Measurements from ENCODE around the gene UGT1A1.

UGT1A1 gene

GRCh38 chr2:233816771-233817170 lies 56.7 kb downstream of the UGT1A1 start:
- H3K9me3 Mint-ChIP-seq = no peaks in the 10 kb centered on the region
- H3K4me1 Mint-ChIP-seq = no peaks in the 10 kb centered on the region
- no peak overlapping the region for H3K27ac Mint-ChIP-seq (ENCODE audit: low read depth)
- DNase-seq (ENCODE audit: low spot score in 2 of 2) = no peak
- H3K4me3 Mint-ChIP-seq = no peak overlapping the region
- no peak for ATAC-seq (replicated peaks; ENCODE audit: extremely low read depth, poor library complexity, severe bottlenecking)
- peaks cover 93% of the 10 kb centered on the region for H3K27me3 Mint-ChIP-seq
- no peaks in the 10 kb centered on the region for H3K36me3 Mint-ChIP-seq (ENCODE audit: insufficient read depth)

- H3K36me3 Mint-ChIP-seq (ENCODE audit: insufficient read depth) = no peaks in the 10 kb centered on the region
- no peak overlapping the region for H3K27ac Mint-ChIP-seq (ENCODE audit: low read depth)
- no peaks in the 10 kb centered on the region for H3K4me1 Mint-ChIP-seq
- ATAC-seq (replicated peaks; ENCODE audit: extremely low read depth, poor library complexity, severe bottlenecking) = no peak
- no peaks in the 10 kb centered on the region for H3K9me3 Mint-ChIP-seq
- H3K4me3 Mint-ChIP-seq = no peak overlapping the region
- peaks cover 87% of the 10 kb centered on the region for H3K27me3 Mint-ChIP-seq
- no peak for DNase-seq (ENCODE audit: low spot score in 2 of 2)
These were observed 57.4 kb downstream of the UGT1A1 start for GRCh38 chr2:233817361-233817911.

GRCh38 chr2:233817995-233818638 lies 58.0 kb downstream of the UGT1A1 start:
- H3K27ac Mint-ChIP-seq (ENCODE audit: low read depth) = no peak overlapping the region
- H3K36me3 Mint-ChIP-seq (ENCODE audit: insufficient read depth) = no peaks in the 10 kb centered on the region
- DNase-seq (ENCODE audit: low spot score in 2 of 2) = no peak
- no peaks in the 10 kb centered on the region for H3K4me1 Mint-ChIP-seq
- H3K9me3 Mint-ChIP-seq = no peaks in the 10 kb centered on the region
- ATAC-seq (replicated peaks; ENCODE audit: extremely low read depth, poor library complexity, severe bottlenecking) = no peak
- H3K27me3 Mint-ChIP-seq = peaks cover 80% of the 10 kb centered on the region
- no peak overlapping the region for H3K4me3 Mint-ChIP-seq

GRCh38 chr2:233818639-233819621 lies 58.9 kb downstream of the UGT1A1 start:
- Mint-ChIP-seq H3K27me3 (peaks cover 78% of the 10 kb centered on the region), H3K4me1 (no peaks in the 10 kb centered on the region), H3K36me3 (ENCODE audit: insufficient read depth) (no peaks in the 10 kb centered on the region), H3K9me3 (no peaks in the 10 kb centered on the region), H3K27ac (ENCODE audit: low read depth) (no peak overlapping the region), H3K4me3 (no peak overlapping the region)
- ATAC-seq (replicated peaks; ENCODE audit: extremely low read depth, poor library complexity, severe bottlenecking) (no peak), DNase-seq (ENCODE audit: low spot score in 2 of 2) (no peak)

GRCh38 chr2:233819884-233820773 lies 60.1 kb downstream of the UGT1A1 start:
- Mint-ChIP-seq H3K9me3 (no peaks in the 10 kb centered on the region), H3K36me3 (ENCODE audit: insufficient read depth) (no peaks in the 10 kb centered on the region), H3K4me3 (no peak overlapping the region), H3K4me1 (no peaks in the 10 kb centered on the region), H3K27ac (ENCODE audit: low read depth) (no peak overlapping the region), H3K27me3 (peaks cover 66% of the 10 kb centered on the region)
- ATAC-seq (replicated peaks; ENCODE audit: extremely low read depth, poor library complexity, severe bottlenecking) (no peak), DNase-seq (ENCODE audit: low spot score in 2 of 2) (no peak)

GRCh38 chr2:233820774-233821105 lies 60.7 kb downstream of the UGT1A1 start:
- no peak overlapping the region for H3K4me3 Mint-ChIP-seq
- no peaks in the 10 kb centered on the region for H3K4me1 Mint-ChIP-seq
- H3K9me3 Mint-ChIP-seq = no peaks in the 10 kb centered on the region
- ATAC-seq (replicated peaks; ENCODE audit: extremely low read depth, poor library complexity, severe bottlenecking) (no peak), DNase-seq (ENCODE audit: low spot score in 2 of 2) (no peak)
- no peak overlapping the region for H3K27ac Mint-ChIP-seq (ENCODE audit: low read depth)
- no peaks in the 10 kb centered on the region for H3K36me3 Mint-ChIP-seq (ENCODE audit: insufficient read depth)
- H3K27me3 Mint-ChIP-seq = peaks cover 66% of the 10 kb centered on the region

- no peak for ATAC-seq (replicated peaks; ENCODE audit: extremely low read depth, poor library complexity, severe bottlenecking)
- H3K4me3 Mint-ChIP-seq = no peak overlapping the region
- peaks cover 66% of the 10 kb centered on the region for H3K27me3 Mint-ChIP-seq
- no peak overlapping the region for H3K27ac Mint-ChIP-seq (ENCODE audit: low read depth)
- no peak for DNase-seq (ENCODE audit: low spot score in 2 of 2)
- H3K4me1 Mint-ChIP-seq = no peaks in the 10 kb centered on the region
- H3K9me3 Mint-ChIP-seq = no peaks in the 10 kb centered on the region
- no peaks in the 10 kb centered on the region for H3K36me3 Mint-ChIP-seq (ENCODE audit: insufficient read depth)
These were observed 61.1 kb downstream of the UGT1A1 start for GRCh38 chr2:233821196-233821595.

- Mint-ChIP-seq H3K36me3 (ENCODE audit: insufficient read depth) (no peaks in the 10 kb centered on the region), H3K4me1 (no peaks in the 10 kb centered on the region), H3K27me3 (peaks cover 66% of the 10 kb centered on the region), H3K27ac (ENCODE audit: low read depth) (no peak overlapping the region), H3K4me3 (no peak overlapping the region), H3K9me3 (no peaks in the 10 kb centered on the region)
- no peak for DNase-seq (ENCODE audit: low spot score in 2 of 2)
- no peak for ATAC-seq (replicated peaks; ENCODE audit: extremely low read depth, poor library complexity, severe bottlenecking)
These were observed 61.6 kb downstream of the UGT1A1 start for GRCh38 chr2:233821709-233822100.

- no peaks in the 10 kb centered on the region for H3K4me1 Mint-ChIP-seq
- DNase-seq (ENCODE audit: low spot score in 2 of 2) (no peak), ATAC-seq (replicated peaks; ENCODE audit: extremely low read depth, poor library complexity, severe bottlenecking) (no peak)
- no peak overlapping the region for H3K27ac Mint-ChIP-seq (ENCODE audit: low read depth)
- no peaks in the 10 kb centered on the region for H3K9me3 Mint-ChIP-seq
- H3K27me3 Mint-ChIP-seq = peaks cover 66% of the 10 kb centered on the region
- no peaks in the 10 kb centered on the region for H3K36me3 Mint-ChIP-seq (ENCODE audit: insufficient read depth)
- H3K4me3 Mint-ChIP-seq = no peak overlapping the region
These were observed 62.2 kb downstream of the UGT1A1 start for GRCh38 chr2:233822101-233822771.

All from central memory CD8-positive, alpha-beta T cell (primary cell).